Astrocyte of the spinal cord (primary cell): ENCODE data around the gene RET.

ENCODE experiments used
- DNase-seq: peaks from one replicate; pipeline ENCODE4 v3.0.0; 2011; ENCODE audit warnings: low read depth, low spot score
- H3K4me3 ChIP-seq: 2 replicates; pipeline ENCODE4 v1.5.1; 2011; ENCODE audit warnings: low read depth, mild to moderate bottlenecking, low read length, moderate library complexity
- in situ Hi-C: cut with HindIII; loops from 2 replicates; pipeline ENCODE4 v1.10.0; 2017; ENCODE audit warnings: low sequenced_read_pairs
- TF ChIP-seq, protein P1 (sequence below): IDR thresholded peaks from 2 replicates; pipeline ENCODE4 v1.5.1; 2012; ENCODE audit warnings: low read depth, mild to moderate bottlenecking, low read length, inconsistent platforms

RET gene

DNA sequence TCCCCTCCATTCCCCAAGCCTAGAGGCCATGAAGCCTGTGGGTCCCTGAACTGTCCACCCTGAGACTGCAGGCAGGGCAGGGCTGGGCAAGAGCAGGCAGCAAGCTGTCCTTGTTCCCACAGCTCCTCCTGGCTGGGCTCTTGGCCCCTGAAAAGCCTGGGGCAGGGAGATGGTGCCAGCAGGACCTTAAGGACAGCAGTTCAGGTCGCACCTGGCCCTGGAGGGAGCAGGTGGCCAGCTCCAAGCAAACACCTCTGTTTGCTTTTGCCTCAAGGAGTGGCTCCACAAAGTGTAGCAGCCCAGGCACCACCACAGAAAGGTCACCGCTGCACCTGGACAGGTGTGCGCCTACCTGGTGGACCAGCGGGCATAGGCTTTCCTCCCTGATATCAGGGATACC lies 5.2 kb downstream of the RET start:
- in situ Hi-C loops = no loop called here
- H3K4me3 ChIP-seq = no peak overlapping the region
- TF ChIP-seq, protein P1, sequence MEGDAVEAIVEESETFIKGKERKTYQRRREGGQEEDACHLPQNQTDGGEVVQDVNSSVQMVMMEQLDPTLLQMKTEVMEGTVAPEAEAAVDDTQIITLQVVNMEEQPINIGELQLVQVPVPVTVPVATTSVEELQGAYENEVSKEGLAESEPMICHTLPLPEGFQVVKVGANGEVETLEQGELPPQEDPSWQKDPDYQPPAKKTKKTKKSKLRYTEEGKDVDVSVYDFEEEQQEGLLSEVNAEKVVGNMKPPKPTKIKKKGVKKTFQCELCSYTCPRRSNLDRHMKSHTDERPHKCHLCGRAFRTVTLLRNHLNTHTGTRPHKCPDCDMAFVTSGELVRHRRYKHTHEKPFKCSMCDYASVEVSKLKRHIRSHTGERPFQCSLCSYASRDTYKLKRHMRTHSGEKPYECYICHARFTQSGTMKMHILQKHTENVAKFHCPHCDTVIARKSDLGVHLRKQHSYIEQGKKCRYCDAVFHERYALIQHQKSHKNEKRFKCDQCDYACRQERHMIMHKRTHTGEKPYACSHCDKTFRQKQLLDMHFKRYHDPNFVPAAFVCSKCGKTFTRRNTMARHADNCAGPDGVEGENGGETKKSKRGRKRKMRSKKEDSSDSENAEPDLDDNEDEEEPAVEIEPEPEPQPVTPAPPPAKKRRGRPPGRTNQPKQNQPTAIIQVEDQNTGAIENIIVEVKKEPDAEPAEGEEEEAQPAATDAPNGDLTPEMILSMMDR = no peak
- no peak for DNase-seq

DNA sequence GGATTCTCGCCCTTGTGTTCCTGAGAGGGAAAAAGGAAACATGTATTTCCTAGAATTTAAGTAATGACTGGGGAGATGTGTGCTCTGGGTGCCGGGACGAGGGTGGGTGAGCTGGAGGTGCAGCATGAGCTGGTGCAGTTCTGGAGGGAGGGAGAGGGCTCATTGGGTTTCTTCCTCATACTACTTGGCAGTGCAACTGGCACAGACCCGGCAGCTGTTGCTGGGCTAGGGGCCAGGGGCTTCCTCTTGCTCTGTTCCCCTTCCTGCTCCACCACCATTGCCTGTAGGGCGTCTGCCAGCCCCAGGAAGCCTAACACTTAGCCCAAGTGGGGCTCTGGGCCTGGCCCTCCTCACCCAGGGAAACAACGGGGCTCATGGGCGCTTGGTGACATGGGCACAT lies 5.9 kb downstream of the RET start:
- TF ChIP-seq, protein P1 = no peak
- no peak for DNase-seq

DNA sequence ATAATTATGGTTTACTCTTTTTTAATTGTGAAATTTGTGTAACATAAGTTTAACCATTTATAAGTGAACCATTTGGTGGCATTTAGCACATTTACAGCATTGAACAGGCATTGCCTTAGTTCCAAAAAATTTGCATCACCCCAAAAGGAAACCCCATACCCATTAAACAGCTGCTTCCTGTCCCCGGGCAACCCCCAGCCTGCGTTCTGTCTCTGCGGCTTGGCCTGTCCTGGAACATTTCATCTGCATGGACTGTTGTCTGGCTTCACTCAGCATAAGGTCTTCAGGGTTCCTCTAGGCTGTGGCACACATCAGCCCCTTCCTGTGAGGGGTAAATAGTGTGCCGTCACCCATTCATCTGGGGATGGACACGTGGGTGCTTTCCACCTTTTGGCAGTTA lies 6.9 kb downstream of the RET start:
- TF ChIP-seq, protein P1 = no peak
- H3K4me3 ChIP-seq = no peak overlapping the region
- in situ Hi-C loops = no loop called here
- DNase-seq = no peak

More for the DNA sequence above, 5.9 kb downstream of the RET start:
- in situ Hi-C loops = no loop called here
- no peak overlapping the region for H3K4me3 ChIP-seq

DNA sequence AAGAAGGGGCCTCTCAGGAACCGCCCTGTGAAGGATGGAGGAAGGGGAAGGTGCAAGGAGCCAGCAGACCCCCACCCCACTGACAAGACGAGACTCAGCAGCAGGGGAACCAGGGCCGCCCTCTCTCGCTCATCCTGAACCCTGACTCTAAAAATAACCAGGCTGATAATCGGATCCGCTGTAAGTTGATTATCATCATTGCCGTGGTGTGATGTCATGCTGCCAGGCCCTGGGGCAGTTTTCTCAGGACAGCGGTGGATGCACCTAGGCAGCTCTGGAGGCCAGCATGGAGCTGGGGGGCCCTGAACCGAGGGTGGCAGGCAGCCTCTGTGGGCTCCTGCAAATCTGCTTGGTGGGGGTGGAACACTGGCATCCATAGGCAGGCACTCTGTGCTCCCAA lies 7.9 kb downstream of the RET start:
- no peak for DNase-seq
- TF ChIP-seq, protein P1 = no peak
- in situ Hi-C loops = no loop called here
- no peak overlapping the region for H3K4me3 ChIP-seq

DNA sequence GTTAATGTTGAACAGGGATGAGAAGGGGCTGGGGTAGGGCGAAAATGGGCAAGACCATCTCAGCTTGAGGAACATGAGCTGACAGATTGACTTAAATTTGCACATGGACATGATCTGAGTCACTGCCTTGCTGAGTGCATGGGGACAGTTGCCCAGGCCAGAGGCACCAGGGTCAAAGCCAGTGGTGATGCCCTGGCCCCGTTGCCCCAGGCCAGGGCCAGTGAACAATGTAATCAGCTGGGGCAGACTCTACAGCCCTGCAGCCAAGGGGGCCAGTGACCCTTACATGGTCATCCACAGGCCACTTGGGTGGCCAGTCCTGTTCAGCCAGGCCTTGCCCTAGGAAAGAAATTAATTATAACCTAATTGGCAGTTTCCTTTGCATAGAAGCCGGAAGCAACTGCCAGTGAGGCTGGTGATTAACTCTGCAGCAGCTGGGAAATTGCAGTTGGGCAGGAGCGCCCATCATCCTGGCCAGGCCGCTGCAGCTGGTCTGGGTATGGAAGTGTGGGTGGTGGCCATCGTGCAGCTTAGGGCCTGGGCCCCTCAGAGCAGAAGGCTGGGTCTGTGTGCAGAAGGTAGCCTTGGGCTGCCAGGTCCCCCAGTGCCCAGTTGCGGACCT lies 9.6 kb downstream of the RET start:
- in situ Hi-C loops = no loop called here
- TF ChIP-seq, protein P1 = no peak
- no peak for DNase-seq
- no peak overlapping the region for H3K4me3 ChIP-seq

DNA sequence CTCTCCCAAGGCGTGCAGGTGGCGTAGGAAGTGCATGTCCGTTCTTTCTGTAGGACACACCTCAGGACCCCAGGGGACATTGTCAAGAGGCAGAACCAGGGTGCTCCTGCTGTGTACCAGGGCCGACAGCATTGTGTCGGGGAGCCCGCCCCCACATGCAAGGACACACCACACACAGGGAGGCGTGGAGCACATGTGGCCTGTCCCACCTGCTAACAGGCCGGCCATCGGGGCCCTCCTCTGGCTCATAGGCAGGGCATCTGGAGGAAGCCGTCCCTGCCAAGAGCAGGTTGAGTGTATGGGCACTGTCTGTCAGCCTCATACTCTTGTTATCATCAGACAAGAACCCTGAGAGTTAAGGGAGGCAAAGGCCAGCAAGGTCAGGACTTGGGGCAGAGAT lies 12.7 kb downstream of the RET start:
- in situ Hi-C loops = no loop called here
- TF ChIP-seq, protein P1 = no peak
- DNase-seq = no peak
- H3K4me3 ChIP-seq = no peak overlapping the region
